GM12873 (cell line): Measurements from ENCODE around the gene C5orf58.
A peak's percentile ranks its signal among the peaks of the same experiment; 100 is the strongest.

Experiments
- TF ChIP-seq, protein P1 (sequence below): IDR thresholded peaks from 2 replicates; pipeline ENCODE4 v1.5.1; 2012; ENCODE audit warnings: low read depth, mild to moderate bottlenecking, moderate library complexity, low read length, control low read depth; ENCODE audit not compliant: insufficient read depth; ENCODE audit errors: missing control alignments

The C5orf58 gene

GRCh38 chr5:170261528-170262043, 28.8 kb downstream of the C5orf58 start:
- TF ChIP-seq, protein P1, sequence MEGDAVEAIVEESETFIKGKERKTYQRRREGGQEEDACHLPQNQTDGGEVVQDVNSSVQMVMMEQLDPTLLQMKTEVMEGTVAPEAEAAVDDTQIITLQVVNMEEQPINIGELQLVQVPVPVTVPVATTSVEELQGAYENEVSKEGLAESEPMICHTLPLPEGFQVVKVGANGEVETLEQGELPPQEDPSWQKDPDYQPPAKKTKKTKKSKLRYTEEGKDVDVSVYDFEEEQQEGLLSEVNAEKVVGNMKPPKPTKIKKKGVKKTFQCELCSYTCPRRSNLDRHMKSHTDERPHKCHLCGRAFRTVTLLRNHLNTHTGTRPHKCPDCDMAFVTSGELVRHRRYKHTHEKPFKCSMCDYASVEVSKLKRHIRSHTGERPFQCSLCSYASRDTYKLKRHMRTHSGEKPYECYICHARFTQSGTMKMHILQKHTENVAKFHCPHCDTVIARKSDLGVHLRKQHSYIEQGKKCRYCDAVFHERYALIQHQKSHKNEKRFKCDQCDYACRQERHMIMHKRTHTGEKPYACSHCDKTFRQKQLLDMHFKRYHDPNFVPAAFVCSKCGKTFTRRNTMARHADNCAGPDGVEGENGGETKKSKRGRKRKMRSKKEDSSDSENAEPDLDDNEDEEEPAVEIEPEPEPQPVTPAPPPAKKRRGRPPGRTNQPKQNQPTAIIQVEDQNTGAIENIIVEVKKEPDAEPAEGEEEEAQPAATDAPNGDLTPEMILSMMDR, result no peak

DNA sequence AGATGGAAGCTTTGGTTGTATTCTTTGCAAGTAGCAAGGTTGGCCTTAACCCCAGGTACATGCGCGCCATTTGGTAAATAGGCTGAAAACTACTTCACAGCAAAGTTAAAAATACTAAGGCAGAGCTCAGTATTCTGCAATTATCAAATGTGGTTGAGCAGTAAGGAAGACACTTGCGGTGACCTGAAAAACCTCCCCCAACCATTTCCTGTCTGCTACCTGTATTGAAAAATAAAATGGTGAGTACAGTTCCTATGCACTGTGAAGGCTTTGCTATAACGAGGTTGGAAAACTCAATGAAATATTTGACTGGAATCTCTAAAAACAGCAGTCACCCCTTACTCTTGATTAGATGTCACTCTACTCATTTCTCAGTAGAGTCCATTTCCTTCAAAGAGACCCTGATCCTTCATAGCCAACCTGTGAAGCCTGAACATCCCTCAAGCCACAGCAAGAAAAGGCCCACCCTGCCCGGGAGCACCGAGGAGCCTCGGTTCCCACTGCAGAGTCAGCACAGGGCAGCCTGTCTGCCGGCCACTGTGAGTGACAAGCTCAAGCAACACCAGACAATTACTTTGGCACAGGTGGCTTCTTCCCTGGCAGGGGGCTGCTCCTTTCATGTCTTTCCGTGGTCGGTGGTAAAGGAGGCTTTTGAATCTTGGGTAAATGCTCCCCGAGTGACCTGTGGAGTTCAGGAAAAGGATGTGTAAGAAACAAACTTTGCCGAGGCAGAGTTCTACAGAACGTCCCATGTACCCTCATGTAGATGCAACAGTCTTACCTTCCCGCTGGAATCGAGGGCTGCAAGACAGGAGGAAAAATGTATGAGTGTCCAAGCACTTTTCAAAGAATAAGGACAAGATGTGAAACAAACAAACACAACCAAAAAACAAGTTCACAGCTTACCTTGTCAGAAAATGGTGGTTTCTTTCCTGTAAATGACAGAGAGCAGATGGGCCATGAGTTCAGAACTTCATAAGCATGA, 29.6 kb downstream of the C5orf58 start:
- TF ChIP-seq, protein P1, result no peak

DNA sequence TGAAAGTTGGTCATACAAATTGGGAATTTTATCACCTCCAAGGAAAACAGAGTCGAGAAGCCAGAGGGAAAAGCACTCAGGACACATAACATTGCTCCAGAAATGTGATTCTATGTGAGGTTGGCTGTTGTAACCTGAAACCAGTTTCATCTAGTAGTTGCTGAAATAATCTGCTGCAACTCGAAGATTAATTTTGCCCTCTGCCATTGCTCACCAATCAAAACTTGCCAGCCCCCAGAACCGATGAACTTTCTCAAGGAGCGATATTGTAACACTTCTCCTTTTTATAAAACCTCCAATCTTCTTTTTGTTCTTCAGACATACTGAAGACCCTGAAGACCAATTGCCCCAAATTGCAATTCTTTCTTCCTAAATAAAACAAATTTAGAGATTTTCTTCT, 31.1 kb downstream of the C5orf58 start:
- TF ChIP-seq, protein P1, result no peak

- TF ChIP-seq, protein P1, result no peak
These were observed 32.7 kb downstream of the C5orf58 start for GRCh38 chr5:170265522-170265921.

DNA sequence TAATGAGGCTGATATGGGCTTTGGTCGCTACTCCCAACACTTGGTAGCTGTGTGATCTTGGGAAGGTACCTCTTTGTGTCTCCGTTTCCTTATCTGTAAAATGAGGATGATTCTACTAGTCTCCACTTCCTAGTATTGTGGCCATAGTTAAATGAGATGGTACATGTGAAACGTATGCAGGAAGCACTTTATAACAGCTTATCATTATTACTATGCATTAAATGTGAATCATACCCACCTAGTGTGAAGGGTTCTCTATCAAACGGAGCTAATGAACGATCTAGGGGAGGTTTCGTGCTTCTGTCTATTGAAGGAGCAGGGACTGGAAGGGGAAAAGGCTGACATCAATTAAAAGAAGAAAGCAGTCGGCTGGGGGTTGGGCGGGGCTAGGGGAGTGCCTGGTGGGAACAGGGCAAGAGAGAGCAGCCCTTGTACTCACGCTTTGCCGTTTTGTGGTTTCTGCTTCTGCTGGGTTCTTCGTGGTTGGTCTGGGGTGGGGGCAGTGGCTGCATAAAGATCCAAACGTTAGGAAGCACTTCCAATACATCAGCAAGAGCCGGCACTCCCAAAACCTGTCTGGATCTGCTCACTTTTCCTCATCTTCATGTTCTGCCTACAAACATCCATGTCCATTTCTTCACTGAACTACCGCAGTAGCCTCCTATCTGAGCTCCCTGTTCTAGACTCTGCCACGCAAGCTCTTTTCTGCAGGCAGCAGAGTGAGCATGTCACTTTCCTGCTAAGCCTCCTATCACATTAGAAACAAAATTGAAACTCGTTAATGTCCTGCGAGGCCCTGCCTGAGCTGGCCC, 34.0 kb downstream of the C5orf58 start:
- TF ChIP-seq, protein P1, result no peak

DNA sequence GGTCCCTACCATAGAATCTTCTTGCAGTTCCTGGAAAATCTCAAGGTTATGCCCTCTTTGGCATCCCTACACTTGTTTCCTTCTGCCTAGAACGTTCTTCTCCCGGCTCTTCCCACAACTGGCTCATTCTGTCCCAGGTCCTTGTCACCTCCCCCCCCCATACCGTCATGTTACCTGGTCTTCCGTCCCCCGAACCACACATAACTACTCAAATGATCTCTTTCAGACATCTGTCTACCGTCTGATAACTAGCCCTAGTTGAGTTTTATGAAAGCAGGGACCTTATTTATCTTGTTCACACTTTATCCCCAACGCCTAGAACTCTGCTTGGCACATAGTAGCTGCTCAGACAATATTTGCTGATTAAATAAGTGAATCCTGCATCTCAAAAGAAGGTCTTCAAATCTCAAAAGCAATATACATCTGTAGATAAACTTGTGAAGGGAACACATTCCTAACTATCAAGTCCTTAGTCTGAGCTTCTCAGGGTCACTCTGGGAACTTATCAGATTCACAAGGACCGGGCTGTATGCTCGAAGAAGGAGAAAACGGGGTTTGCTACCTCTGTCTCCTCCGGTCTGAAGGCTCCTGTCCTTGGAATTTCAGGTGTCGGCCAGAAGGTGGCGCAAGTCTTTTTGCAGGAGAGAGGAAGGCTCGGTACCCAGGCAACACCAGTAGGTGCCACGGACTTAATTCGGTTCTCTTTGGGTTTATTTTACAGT, 34.8 kb downstream of the C5orf58 start:
- TF ChIP-seq, protein P1, result peak; percentile 82
